Measurements from ENCODE around the gene MRPL52. TPM values are rescaled to one million over a fixed set of nuclear protein-coding genes. Genes with fewer than 3 reads are reported as not detected.
A peak's percentile ranks its signal among the peaks of the same experiment; 100 is the strongest.
"Not testable (repeated sequence)": the region's sequence is repeated elsewhere in the genome, so short reads cannot be mapped to it uniquely, and the experiment has no call there.

Gene MRPL52
- total RNA-seq, 4 donors from 2014 or later = 30.3 to 114 (median 52.9) TPM

DNA sequence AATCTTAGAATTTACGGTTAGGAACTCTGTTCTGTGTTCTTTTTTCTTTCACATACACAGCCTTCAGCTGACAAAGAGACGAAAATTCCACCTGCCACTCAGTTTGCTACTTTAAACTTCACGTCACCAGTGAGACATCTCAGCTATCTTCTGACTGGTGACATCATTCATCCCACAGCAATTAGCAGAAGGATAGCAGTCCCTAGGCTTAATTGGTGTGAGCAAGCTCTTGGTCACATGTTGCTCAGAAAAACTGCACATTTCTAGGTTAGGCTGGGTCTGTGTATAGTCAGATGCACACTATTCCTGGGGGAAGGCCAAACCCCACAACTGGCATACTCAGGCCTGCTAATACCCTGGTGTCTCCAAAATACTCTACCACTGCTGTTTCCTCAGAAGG is 38.4 kb upstream of the MRPL52 start:
- H3K4me3 ChIP-seq = no peak overlapping the region
- H3K4me1 ChIP-seq = peaks cover 0 to 5% (median under 1%) of the 10 kb centered on the region in 4 donors
- H3K27ac ChIP-seq = no peak overlapping the region
- H3K9me3 ChIP-seq = no peaks in the 10 kb centered on the region
- H3K36me3 ChIP-seq = no peaks in the 10 kb centered on the region
- TF ChIP-seq POLR2A (IDR thresholded peaks at IDR 0.05) (no peak), CTCF (IDR thresholded peaks at IDR 0.05) (no peak)
- no peaks in the 10 kb centered on the region for H3K27me3 ChIP-seq
- DNase-seq = no peak

DNA sequence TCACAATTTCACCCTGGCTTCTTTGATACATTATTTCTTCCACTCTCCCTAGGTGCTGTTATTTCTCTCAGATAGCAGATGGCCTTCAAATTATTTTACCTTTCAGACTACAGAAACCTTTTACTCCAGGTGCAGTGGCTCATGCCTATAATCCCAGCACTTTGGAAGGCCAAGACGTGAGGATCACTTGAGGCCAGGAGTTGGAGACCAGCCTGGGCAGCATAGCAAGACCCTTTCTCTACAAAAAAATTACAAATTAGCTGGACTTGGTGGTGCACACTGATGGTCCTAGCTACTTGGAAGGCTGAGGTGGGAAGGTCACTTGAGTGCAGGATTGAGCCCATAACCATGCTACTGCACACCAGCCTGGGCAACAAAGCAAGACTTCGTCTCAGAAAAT is 37.5 kb upstream of the MRPL52 start:
- Histone ChIP-seq H3K27me3 (no peaks in the 10 kb centered on the region), H3K9me3 (no peaks in the 10 kb centered on the region), H3K4me1 (peaks cover 0 to 5% (median 2%) of the 10 kb centered on the region in 4 donors), H3K4me3 (no peak overlapping the region), H3K27ac (no peak overlapping the region), H3K36me3 (no peaks in the 10 kb centered on the region)
- no peak for TF ChIP-seq POLR2A (IDR thresholded peaks at IDR 0.05)
- no peak for TF ChIP-seq CTCF (IDR thresholded peaks at IDR 0.05)
- no peak for DNase-seq

DNA sequence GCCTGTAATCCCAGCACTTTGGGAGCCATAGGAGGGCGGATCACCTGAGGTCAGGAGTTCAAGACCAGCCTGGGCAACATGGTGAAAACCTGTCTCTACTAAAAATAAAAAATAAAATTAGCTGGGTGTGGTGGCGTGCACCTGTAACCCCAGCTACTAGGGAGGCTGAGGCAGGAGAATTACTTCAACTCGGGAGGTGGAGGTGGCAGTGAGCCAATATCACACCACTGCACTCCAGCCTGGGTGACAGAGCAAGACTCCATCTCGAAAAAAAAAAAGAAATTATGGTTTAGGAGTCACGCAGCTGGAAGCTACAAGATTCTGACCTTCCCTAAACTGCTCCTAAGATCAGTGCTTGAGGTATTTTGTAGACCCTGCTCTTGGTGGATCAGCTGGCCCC is 36.1 kb upstream of the MRPL52 start:
- H3K4me1 ChIP-seq, H3K27me3 ChIP-seq, H3K36me3 ChIP-seq, H3K9me3 ChIP-seq, H3K27ac ChIP-seq, H3K4me3 ChIP-seq, DNase-seq: not testable (repeated sequence)

DNA sequence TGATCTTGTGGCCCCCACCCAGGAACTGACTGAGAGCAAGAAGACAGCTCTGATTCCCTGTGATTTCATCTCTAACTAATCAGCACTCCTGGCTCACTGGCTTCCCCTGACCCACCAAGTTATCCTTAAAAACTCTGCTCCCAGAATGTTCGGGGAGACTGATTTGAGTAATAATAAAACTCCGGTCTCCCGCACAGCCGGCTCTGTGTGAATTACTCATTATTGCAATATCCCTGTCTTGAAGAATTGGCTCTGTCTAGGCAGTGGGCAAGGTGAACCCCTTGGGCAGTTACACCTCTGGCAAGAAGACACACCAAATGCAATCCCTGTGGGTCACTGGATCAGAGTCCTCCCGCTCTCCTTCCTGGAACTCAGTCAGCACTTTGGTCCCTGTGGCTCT is 35.7 kb upstream of the MRPL52 start:
- DNase-seq = no peak
- Histone ChIP-seq H3K4me3 (no peak overlapping the region), H3K9me3 (no peaks in the 10 kb centered on the region), H3K36me3 (no peaks in the 10 kb centered on the region), H3K27ac (no peak overlapping the region), H3K27me3 (no peaks in the 10 kb centered on the region), H3K4me1 (peaks cover 0 to 5% (median 2%) of the 10 kb centered on the region in 4 donors)
- no peak for TF ChIP-seq POLR2A (IDR thresholded peaks at IDR 0.05)
- no peak for TF ChIP-seq CTCF (IDR thresholded peaks at IDR 0.05)

DNA sequence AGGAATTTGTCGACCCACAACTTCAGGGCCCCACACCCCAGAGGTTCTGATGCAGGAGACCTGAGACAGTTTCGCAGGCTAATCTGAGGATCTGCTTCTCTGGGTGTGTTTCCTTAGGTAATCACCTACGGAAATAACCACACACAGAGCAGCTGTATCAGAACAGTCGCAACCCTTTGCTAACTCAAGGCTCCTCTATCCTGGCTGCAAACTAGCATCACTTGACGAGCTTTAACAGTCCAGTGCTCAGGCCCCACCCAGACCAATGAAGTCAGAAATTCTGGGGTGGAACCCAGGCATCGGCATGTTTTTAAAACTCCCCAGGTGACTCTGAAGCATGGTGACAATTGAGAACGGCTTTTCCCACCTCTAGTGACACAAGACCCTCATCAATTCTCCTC is 35.1 kb upstream of the MRPL52 start:
- H3K27me3 ChIP-seq = no peaks in the 10 kb centered on the region
- no peak overlapping the region for H3K27ac ChIP-seq
- peak in 1 of 3 donors; percentile 56 for DNase-seq
- H3K9me3 ChIP-seq = no peaks in the 10 kb centered on the region
- no peaks in the 10 kb centered on the region for H3K36me3 ChIP-seq
- TF ChIP-seq POLR2A (IDR thresholded peaks at IDR 0.05) (no peak), CTCF (IDR thresholded peaks at IDR 0.05) (no peak)
- no peak overlapping the region for H3K4me3 ChIP-seq
- peaks cover 0 to 5% (median 2%) of the 10 kb centered on the region in 4 donors for H3K4me1 ChIP-seq

GRCh38 chr14:22796087-22796707 is 33.5 kb upstream of the MRPL52 start:
- H3K36me3 ChIP-seq = no peaks in the 10 kb centered on the region
- peaks cover 0 to 5% (median 2%) of the 10 kb centered on the region in 4 donors for H3K4me1 ChIP-seq
- H3K9me3 ChIP-seq = no peaks in the 10 kb centered on the region
- H3K4me3 ChIP-seq = no peak overlapping the region
- TF ChIP-seq CTCF (IDR thresholded peaks at IDR 0.05) = no peak
- peak in 1 of 2 donors; percentile 15 for TF ChIP-seq POLR2A (IDR thresholded peaks at IDR 0.05)
- peak in 2 of 3 donors; percentile 58 to 77 for DNase-seq
- H3K27ac ChIP-seq = peak overlapping the region in 2 of 4 donors; percentile 60 to 84
- no peaks in the 10 kb centered on the region for H3K27me3 ChIP-seq

Data from Peyer's patch (tissue), 4 donors.